HUES6 (cell line): ENCODE data around the gene DNAJC18.
A peak's percentile ranks its signal among the peaks of the same experiment; 100 is the strongest.

Source experiments
- H3K27ac ChIP-seq: 2 replicates; pipeline ENCODE4 v1.7.0; 2013; ENCODE audit warnings: low read depth, mild to moderate bottlenecking, low read length, inconsistent platforms
- H3K27me3 ChIP-seq: 2 replicates; pipeline ENCODE4 v1.6.1; 2013; ENCODE audit warnings: low read length; ENCODE audit not compliant: control insufficient read depth, insufficient read depth
- H3K36me3 ChIP-seq: 2 replicates; pipeline ENCODE4 v1.6.1; 2013; ENCODE audit warnings: low read length; ENCODE audit not compliant: control insufficient read depth, insufficient read depth
- H3K4me1 ChIP-seq: 2 replicates; pipeline ENCODE4 v1.6.1; 2013; ENCODE audit warnings: low read length; ENCODE audit not compliant: control insufficient read depth, insufficient read depth
- H3K4me3 ChIP-seq: 2 replicates; pipeline ENCODE4 v1.5.1; 2013; ENCODE audit warnings: low read depth, low read length
- H3K9ac ChIP-seq: one replicate; pipeline ENCODE4 v1.6.1; 2013; ENCODE audit warnings: mild to moderate bottlenecking, low read length
- H3K9me3 ChIP-seq: 2 replicates; pipeline ENCODE4 v1.6.1; 2013; ENCODE audit warnings: low read depth, low read length; ENCODE audit not compliant: control insufficient read depth, insufficient read depth

The DNAJC18 gene

GRCh38 chr5:139384591-139385051, 54.7 kb downstream of the DNAJC18 start:
- no peaks in the 10 kb centered on the region for H3K9me3 ChIP-seq
- peaks cover 12% of the 10 kb centered on the region for H3K4me1 ChIP-seq
- H3K9ac ChIP-seq: no peak overlapping the region
- H3K36me3 ChIP-seq: no peaks in the 10 kb centered on the region
- H3K27me3 ChIP-seq: no peaks in the 10 kb centered on the region
- no peak overlapping the region for H3K27ac ChIP-seq
- no peak overlapping the region for H3K4me3 ChIP-seq

GRCh38 chr5:139383993-139384590, 55.2 kb downstream of the DNAJC18 start:
- no peaks in the 10 kb centered on the region for H3K36me3 ChIP-seq
- H3K4me1 ChIP-seq: peaks cover 13% of the 10 kb centered on the region
- no peak overlapping the region for H3K9ac ChIP-seq
- no peaks in the 10 kb centered on the region for H3K9me3 ChIP-seq
- H3K27me3 ChIP-seq: no peaks in the 10 kb centered on the region
- no peak overlapping the region for H3K27ac ChIP-seq
- H3K4me3 ChIP-seq: no peak overlapping the region

GRCh38 chr5:139383275-139383992, 55.9 kb downstream of the DNAJC18 start, which contains the start of gene SLC23A1:
TSS of gene SLC23A1 (minus strand) at chr5:139383297. CDS start at chr5:139383253, 44 bp downstream.
- H3K9me3 ChIP-seq: no peaks in the 10 kb centered on the region
- no peak within 1 kb of the TSS for H3K27ac ChIP-seq
- H3K9ac ChIP-seq: no peak within 1 kb of the TSS
- peaks cover 17% of the 10 kb centered on the region for H3K4me1 ChIP-seq
- H3K27me3 ChIP-seq: no peaks in the 10 kb centered on the region
- H3K4me3 ChIP-seq: no peak within 1 kb of the TSS
- no peaks in the 10 kb centered on the region for H3K36me3 ChIP-seq

GRCh38 chr5:139382807-139383206, 56.5 kb downstream of the DNAJC18 start:
- H3K27ac ChIP-seq: no peak overlapping the region
- peaks cover 14% of the 10 kb centered on the region for H3K4me1 ChIP-seq
- no peak overlapping the region for H3K4me3 ChIP-seq
- no peaks in the 10 kb centered on the region for H3K27me3 ChIP-seq
- H3K9me3 ChIP-seq: no peaks in the 10 kb centered on the region
- no peak overlapping the region for H3K9ac ChIP-seq
- H3K36me3 ChIP-seq: no peaks in the 10 kb centered on the region

GRCh38 chr5:139381837-139382761, 57.2 kb downstream of the DNAJC18 start:
- no peak overlapping the region for H3K27ac ChIP-seq
- no peak overlapping the region for H3K4me3 ChIP-seq
- H3K9me3 ChIP-seq: no peaks in the 10 kb centered on the region
- H3K27me3 ChIP-seq: no peaks in the 10 kb centered on the region
- H3K9ac ChIP-seq: no peak overlapping the region
- H3K36me3 ChIP-seq: no peaks in the 10 kb centered on the region
- H3K4me1 ChIP-seq: peaks cover 11% of the 10 kb centered on the region

GRCh38 chr5:139379626-139380449, 59.5 kb downstream of the DNAJC18 start:
- H3K4me1 ChIP-seq: peaks cover 11% of the 10 kb centered on the region
- no peak overlapping the region for H3K9ac ChIP-seq
- H3K36me3 ChIP-seq: no peaks in the 10 kb centered on the region
- no peaks in the 10 kb centered on the region for H3K27me3 ChIP-seq
- H3K27ac ChIP-seq: no peak overlapping the region
- no peaks in the 10 kb centered on the region for H3K9me3 ChIP-seq
- no peak overlapping the region for H3K4me3 ChIP-seq

- H3K36me3 ChIP-seq: no peaks in the 10 kb centered on the region
- H3K27ac ChIP-seq: no peak overlapping the region
- H3K9ac ChIP-seq: no peak overlapping the region
- peaks cover 11% of the 10 kb centered on the region for H3K4me1 ChIP-seq
- H3K27me3 ChIP-seq: no peaks in the 10 kb centered on the region
- no peaks in the 10 kb centered on the region for H3K9me3 ChIP-seq
- H3K4me3 ChIP-seq: no peak overlapping the region; the same call in 1 of the 2 replicates
Measured at GRCh38 chr5:139378941-139379361, 60.4 kb downstream of the DNAJC18 start.

- Histone ChIP-seq H3K36me3 (peaks cover 4% of the 10 kb centered on the region; the same call in 1 of the 2 replicates), H3K4me1 (peaks cover 11% of the 10 kb centered on the region), H3K9ac (no peak overlapping the region), H3K27me3 (no peaks in the 10 kb centered on the region), H3K27ac (no peak overlapping the region), H3K4me3 (peak overlapping the region; percentile 50), H3K9me3 (no peaks in the 10 kb centered on the region)
Measured at GRCh38 chr5:139378101-139378825, 61.1 kb downstream of the DNAJC18 start.

GRCh38 chr5:139377226-139377625, 62.1 kb downstream of the DNAJC18 start:
- no peaks in the 10 kb centered on the region for H3K9me3 ChIP-seq
- peaks cover 5% of the 10 kb centered on the region; the same call in 1 of the 2 replicates for H3K36me3 ChIP-seq
- H3K4me3 ChIP-seq: no peak overlapping the region
- H3K9ac ChIP-seq: no peak overlapping the region
- no peaks in the 10 kb centered on the region for H3K27me3 ChIP-seq
- peaks cover 11% of the 10 kb centered on the region for H3K4me1 ChIP-seq
- no peak overlapping the region for H3K27ac ChIP-seq

DNA sequence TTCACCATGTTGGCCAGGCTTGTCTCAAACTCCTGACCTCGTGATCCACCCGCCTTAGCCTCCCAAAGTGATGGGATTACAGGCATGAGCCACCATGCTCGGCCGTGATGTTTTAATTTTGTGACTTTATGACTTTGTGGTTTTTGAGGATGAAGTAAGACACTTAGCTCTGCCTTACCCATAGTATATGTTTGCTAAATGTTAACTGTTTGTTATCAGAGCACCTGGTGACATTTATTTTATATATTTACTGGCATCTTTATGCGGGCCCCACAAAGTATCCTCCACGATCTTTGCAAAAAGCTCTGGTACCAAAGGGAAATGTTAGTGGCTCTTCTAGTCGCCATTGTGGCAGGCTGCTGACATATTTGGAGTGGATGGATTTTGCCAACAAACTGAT, 63.0 kb downstream of the DNAJC18 start:
- Histone ChIP-seq H3K36me3 (peaks cover 13% of the 10 kb centered on the region), H3K4me1 (peaks cover 11% of the 10 kb centered on the region; the same call in 1 of the 2 replicates), H3K4me3 (no peak overlapping the region), H3K9ac (no peak overlapping the region), H3K9me3 (no peaks in the 10 kb centered on the region), H3K27ac (no peak overlapping the region), H3K27me3 (no peaks in the 10 kb centered on the region)
